Bronchial epithelial cell (primary cell): ENCODE measurements around the gene TPRG1L. TPM values are rescaled to one million over a fixed set of nuclear protein-coding genes. Genes with fewer than 3 reads are reported as not detected.

Experiments used
- DNase-seq: peaks from one replicate; pipeline ENCODE4 v3.0.0-alpha.2; 2010; ENCODE audit warnings: low read depth
- FAIRE-seq: peaks from 2 replicates; lab custom pipeline; 2011; peaks lifted over from hg19 to GRCh38; lab: Jason Lieb, UNC
- H3K27me3 ChIP-seq: 2 replicates; pipeline ENCODE4 v1.5.1; 2011; ENCODE audit warnings: low read length; ENCODE audit not compliant: control insufficient read depth, insufficient read depth
- H3K36me3 ChIP-seq: 2 replicates; pipeline ENCODE4 v1.5.1; 2011; ENCODE audit warnings: low read length; ENCODE audit not compliant: control insufficient read depth, insufficient read depth
- H3K4me3 ChIP-seq: 2 replicates; pipeline ENCODE4 v1.5.1; 2011; ENCODE audit warnings: mild to moderate bottlenecking, low read depth, low read length, control low read depth
- CTCF ChIP-seq: IDR thresholded peaks from 2 replicates; pipeline ENCODE4 v1.5.1; 2011; ENCODE audit warnings: mild to moderate bottlenecking, moderate library complexity, low read length, control low read depth, inconsistent platforms; ENCODE audit not compliant: insufficient read depth, severe bottlenecking
- total RNA-seq: library from RNA; depleted of rRNA; stranded (reverse); fragments of >200 nt; gene quantifications from 2 replicates; pipeline ENCODE4 v1.2.1, GENCODE V29; 2014

Gene TPRG1L
- total RNA-seq, 1 donor from 2014 or later, result 33.4 TPM

GRCh38 chr1:3656450-3657095, 31.8 kb downstream of the TPRG1L start:
- TF ChIP-seq CTCF, result no peak
- Histone ChIP-seq H3K27me3 (peaks cover 10% of the 10 kb centered on the region), H3K4me3 (no peak overlapping the region), H3K36me3 (no peaks in the 10 kb centered on the region)
- DNase-seq, result no peak
- FAIRE-seq, result no peak

- Histone ChIP-seq H3K4me3 (no peak overlapping the region), H3K36me3 (no peaks in the 10 kb centered on the region), H3K27me3 (peaks cover 9% of the 10 kb centered on the region)
- DNase-seq, result no peak
- no peak for TF ChIP-seq CTCF
- no peak for FAIRE-seq
Measured at GRCh38 chr1:3657096-3657475, 32.3 kb downstream of the TPRG1L start.

- FAIRE-seq (no peak), DNase-seq (no peak)
- Histone ChIP-seq H3K36me3 (no peaks in the 10 kb centered on the region), H3K4me3 (no peak overlapping the region), H3K27me3 (peaks cover 9% of the 10 kb centered on the region)
- no peak for TF ChIP-seq CTCF
Measured at GRCh38 chr1:3657578-3658230, 32.9 kb downstream of the TPRG1L start.

- DNase-seq (no peak), FAIRE-seq (no peak)
- no peaks in the 10 kb centered on the region for H3K36me3 ChIP-seq
- H3K27me3 ChIP-seq, result peaks cover 5% of the 10 kb centered on the region
- no peak for TF ChIP-seq CTCF
- no peak overlapping the region for H3K4me3 ChIP-seq
Measured at GRCh38 chr1:3658231-3658615, 33.4 kb downstream of the TPRG1L start.

- DNase-seq (no peak), FAIRE-seq (no peak)
- Histone ChIP-seq H3K4me3 (no peak overlapping the region), H3K27me3 (peaks cover 2% of the 10 kb centered on the region), H3K36me3 (no peaks in the 10 kb centered on the region)
- TF ChIP-seq CTCF, result no peak
Measured at GRCh38 chr1:3659093-3659492, 34.3 kb downstream of the TPRG1L start.
